Right renal cortex interstitium (tissue), 3 donors: ENCODE results near the gene SEMA5A. TPM values are rescaled to one million over a fixed set of nuclear protein-coding genes. Genes with fewer than 3 reads are reported as not detected.

Source experiments
- DNase-seq, 3 donors: peaks; one replicate each; pipeline ENCODE4 v3.0.0-alpha.2; 2013; ENCODE audit warnings: low read depth in 3 of 3, low spot score in 2 of 3
- polyA plus RNA-seq, 3 donors: library from polyadenylated mRNA; unstranded; fragments of 120-200 nt; gene quantifications; one replicate each; pipeline ENCODE4 v1.2.1, GENCODE V29; 2013; ENCODE audit not compliant: insufficient read length in 3 of 3

The SEMA5A gene
- polyA plus RNA-seq, 3 donors = 40.3 to 44.9 (median 40.9) TPM

- DNase-seq = no peak
These were observed 359.8 kb downstream of the SEMA5A start for GRCh38 chr5:9186069-9186468.

DNA sequence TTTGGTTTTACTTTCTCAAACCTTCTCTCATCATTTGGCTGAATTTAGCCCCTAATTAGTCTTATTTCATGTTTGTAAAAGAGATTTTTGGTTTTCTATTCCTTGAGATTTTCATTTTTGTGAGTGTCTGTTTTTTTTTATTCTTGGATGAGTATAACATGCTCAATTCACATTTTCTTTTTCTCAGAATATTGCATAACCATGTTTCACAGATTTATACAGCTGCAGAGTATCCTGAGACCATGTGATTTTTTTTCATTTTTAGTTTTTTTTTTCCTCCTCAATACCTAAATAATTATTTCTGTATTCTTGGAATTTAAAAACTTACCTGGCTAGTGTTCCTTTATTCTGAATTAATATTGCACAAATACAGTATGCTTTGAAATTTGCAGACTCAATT lies 361.9 kb downstream of the SEMA5A start:
- DNase-seq = no peak

- no peak for DNase-seq
These were observed 362.8 kb downstream of the SEMA5A start for GRCh38 chr5:9182899-9183695.

- DNase-seq = no peak
These were observed 369.2 kb downstream of the SEMA5A start for GRCh38 chr5:9176641-9177040.

- DNase-seq = no peak
These were observed 371.4 kb downstream of the SEMA5A start for GRCh38 chr5:9174446-9174845.

GRCh38 chr5:9173281-9174048 lies 372.4 kb downstream of the SEMA5A start:
- no peak for DNase-seq

DNA sequence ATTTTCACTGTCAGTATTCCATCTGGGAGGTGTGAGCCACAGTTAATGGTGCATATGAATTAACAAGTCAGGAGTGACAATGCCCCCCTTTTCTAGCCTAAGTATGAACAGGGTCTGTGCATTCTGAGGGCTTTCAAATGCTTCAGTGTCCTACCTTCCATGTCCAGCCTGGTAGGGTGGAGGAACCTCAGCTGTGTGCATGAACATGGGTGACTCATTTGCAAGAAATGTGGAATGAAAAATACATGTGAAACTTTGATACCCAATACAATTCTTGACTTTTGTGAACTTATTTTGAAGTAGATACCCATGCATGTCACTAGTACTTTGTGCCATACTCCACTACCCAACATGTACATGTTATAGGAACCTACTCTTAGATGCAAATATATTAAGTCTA lies 375.8 kb downstream of the SEMA5A start:
- DNase-seq = no peak

DNA sequence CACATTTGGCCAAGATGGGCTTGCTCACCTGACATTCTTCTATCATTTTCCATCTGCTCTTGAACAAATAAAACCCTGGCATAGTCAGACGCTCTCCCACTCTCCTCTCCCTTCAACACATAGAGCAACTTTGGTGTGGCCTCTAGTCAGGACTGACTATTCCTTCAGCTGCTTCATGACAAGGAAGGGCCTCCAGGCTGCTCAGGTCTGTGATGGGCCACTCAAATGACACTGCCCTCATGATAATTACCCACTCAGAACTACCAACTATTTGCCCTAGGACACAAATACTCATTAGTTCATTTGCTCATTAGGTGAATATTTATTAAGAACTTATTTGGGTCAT lies 376.3 kb downstream of the SEMA5A start:
- DNase-seq = no peak

- DNase-seq = no peak
These were observed 376.9 kb downstream of the SEMA5A start for GRCh38 chr5:9168791-9169556.

- DNase-seq = no peak
These were observed 379.4 kb downstream of the SEMA5A start for GRCh38 chr5:9166202-9167112.

DNA sequence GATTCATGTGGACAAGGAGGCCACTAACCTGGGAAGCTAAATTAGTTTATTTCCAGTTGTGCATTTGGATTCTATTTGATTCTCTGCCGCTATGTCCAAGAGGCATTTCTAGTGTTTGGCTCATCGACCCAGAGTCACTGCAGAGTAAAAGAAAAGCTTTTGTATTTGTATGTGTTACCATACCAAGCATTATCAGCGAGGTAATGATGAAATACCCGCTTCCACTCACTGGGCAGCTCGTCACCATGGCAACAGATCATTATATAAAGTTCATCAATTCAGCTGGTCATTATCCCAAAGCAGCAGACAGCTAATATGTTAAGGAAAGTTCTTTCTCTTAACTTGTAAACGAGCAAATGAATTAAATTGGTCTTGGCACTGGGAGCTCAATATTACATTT lies 380.3 kb downstream of the SEMA5A start:
- no peak for DNase-seq

DNA sequence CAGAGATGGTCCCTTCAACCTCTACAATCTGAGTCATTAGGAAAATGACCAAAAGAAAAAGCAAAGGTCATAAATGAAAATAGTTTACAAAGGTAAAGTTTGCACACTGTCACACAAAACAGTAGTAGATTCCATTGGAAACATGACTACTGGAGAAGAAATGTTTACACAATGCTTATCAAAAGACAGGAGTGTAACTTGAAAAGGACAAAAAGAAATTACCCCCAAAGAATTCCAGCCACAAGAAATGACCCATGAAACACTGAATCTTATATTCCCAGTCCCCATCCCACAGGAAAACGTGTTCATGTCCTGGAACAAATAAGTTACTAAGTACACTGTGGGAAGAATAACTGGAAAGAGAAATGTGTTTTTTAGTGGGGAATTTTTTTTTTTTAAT lies 385.1 kb downstream of the SEMA5A start:
- DNase-seq = no peak

- DNase-seq = no peak
These were observed 388.1 kb downstream of the SEMA5A start for GRCh38 chr5:9157811-9158210.

GRCh38 chr5:9157020-9157419 lies 388.9 kb downstream of the SEMA5A start:
- no peak for DNase-seq

DNA sequence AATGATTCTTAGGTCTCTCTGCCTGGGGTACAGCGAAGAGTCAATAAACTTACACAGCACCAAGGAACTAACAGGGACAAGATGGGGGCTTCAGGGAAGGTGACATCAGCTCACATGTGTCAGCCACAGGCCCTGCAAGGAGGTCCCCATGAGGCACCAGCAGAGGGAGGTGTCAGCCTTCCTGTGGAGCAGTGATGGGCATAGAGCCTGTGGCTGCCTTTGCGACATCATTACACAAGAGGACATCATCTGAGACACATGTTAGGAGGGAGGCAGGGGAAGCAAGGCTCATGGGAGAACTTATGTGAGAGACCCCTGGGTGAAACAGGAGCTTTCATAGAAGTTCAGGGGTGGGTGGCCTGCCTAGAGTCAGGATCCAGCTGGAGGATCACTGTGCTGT lies 389.6 kb downstream of the SEMA5A start:
- no peak for DNase-seq

GRCh38 chr5:9151684-9152427 lies 394.0 kb downstream of the SEMA5A start:
- no peak for DNase-seq

DNA sequence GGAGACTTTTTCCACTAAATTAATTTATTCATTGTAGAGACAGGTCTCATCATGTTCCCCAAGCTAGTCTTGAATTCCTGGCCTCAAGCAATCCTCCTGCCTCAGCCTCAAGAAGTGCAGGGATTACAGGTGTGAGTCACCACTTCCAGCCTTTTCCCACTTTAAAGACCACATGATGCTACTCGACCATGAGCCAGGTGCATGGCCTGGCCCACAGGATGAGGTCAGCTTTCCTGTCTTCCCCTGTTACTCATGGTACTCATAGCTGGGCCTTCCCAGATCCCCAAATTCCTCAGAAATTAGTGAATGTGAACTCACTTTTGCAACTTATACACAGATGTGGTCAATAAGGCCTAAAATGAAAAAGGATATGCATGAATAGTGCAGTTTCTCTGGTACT lies 395.9 kb downstream of the SEMA5A start:
- no peak for DNase-seq

GRCh38 chr5:9148242-9148641 lies 397.6 kb downstream of the SEMA5A start:
- DNase-seq = no peak

GRCh38 chr5:9140711-9141110 lies 405.2 kb downstream of the SEMA5A start:
- no peak for DNase-seq

DNA sequence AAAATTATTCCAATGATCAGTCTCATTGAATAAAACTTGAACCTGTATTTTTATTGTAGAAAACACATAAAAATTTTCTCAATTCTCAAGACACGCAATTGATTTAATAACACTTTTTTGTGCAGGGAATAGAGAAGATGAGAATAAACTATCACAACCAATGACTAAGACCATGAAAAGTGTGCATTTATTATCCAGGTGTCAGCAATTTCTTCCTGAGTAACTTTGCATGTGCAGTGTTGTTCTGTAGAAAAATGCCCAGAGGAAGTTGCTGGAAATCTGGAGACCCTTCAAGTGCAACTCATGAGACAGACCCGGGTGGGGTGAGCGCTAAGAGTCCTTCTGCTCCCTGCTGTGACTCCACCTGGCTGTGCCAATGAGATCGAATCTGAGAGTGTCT lies 405.7 kb downstream of the SEMA5A start:
- no peak for DNase-seq
